ENCODE data around the gene NUDT12. TPM values are rescaled to one million over a fixed set of nuclear protein-coding genes. Genes with fewer than 3 reads are reported as not detected.
A peak's percentile ranks its signal among the peaks of the same experiment; 100 is the strongest.

The NUDT12 gene
- 10 to 100 TPM in 9 of 10 donors, 1 to 10 TPM in 1; 8.8 to 15.9 (median 13.3) TPM for polyA plus RNA-seq (ENCODE audit: insufficient read length in 10 of 10)
- long read RNA-seq, donor 1, partial matches to known transcripts: 0 of 2 reads
- long read RNA-seq, donor 1, other reads (novel, unspliced or antisense): 0 of 2 reads
- long read RNA-seq, donor 2, partial matches to known transcripts: 0 of 2 reads
- long read RNA-seq, donor 2, other reads (novel, unspliced or antisense): 0 of 2 reads
- long read RNA-seq, donor 3: 0 reads
- long read RNA-seq, donor 4, partial matches to known transcripts: 0 of 1 reads
- long read RNA-seq, donor 4, other reads (novel, unspliced or antisense): 0 of 1 reads
- long read RNA-seq, donor 5: 0 reads
- long read RNA-seq, donor 6, transcript NUDT12-201 (7 exons, 3,492 nt): major isoform, 5 of 7 reads
- long read RNA-seq, donor 6, partial matches to known transcripts: 0 of 7 reads
- long read RNA-seq, donor 6, other reads (novel, unspliced or antisense): 0 of 7 reads
- long read RNA-seq, donor 7, partial matches to known transcripts: 0 of 1 reads
- long read RNA-seq, donor 7, other reads (novel, unspliced or antisense): 0 of 1 reads
- long read RNA-seq, donor 8, partial matches to known transcripts: 0 of 1 reads
- long read RNA-seq, donor 8, other reads (novel, unspliced or antisense): 0 of 1 reads
- long read RNA-seq, donor 9: 0 reads

- DNase-seq: peak; percentile 78 to 96 (median 80)
These were observed at the start of gene NUDT12 for GRCh38 chr5:103562453-103563157. Gene NUDT12, minus strand, starts transcription at chr5:103562789. Its CDS starts 2,541 bp downstream, at chr5:103560248.

- DNase-seq: no peak
These were observed 44.8 kb upstream of the NUDT12 start for GRCh38 chr5:103607346-103607745.

DNA sequence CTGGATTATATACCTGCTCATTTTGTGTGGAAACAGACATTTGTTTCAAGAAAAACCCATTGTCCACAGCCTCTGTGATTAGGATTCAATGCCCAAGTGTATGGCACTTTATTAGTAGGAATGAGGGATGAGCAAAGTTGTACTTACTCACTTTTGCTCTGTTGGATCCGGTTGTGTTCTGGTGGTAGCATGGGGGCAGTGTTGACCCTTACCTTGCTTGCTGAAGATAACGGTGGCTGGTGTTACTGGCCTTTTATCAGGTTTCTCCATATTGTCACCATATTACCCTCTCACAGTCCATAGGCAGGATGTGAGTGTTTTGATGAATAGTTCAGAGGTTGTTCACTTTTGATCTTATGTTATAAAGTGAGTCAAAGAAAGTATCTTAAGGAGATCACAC, 42.7 kb upstream of the NUDT12 start:
- no peak for DNase-seq

- peak in 1 of 3 donors; percentile 9 for DNase-seq
These were observed 39.8 kb upstream of the NUDT12 start for GRCh38 chr5:103602438-103602837.

DNA sequence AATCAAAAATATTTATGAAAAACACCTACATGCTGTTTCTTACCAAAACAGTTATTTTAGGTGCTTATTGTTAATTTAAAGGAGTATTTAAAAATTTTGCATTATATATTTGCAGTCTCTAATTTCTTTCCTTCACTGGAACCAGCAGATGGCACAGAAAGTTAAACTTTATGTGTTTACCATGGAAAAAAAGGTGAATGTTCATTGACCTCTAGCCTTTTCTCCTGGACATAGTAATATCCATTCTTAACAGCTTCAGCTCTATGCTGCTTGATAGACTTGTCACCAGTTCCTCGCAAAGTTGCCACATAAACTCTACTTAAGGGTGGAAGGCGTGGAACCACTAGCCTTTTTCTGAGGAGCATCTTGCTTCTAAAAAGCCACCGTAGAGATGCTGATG, 38.7 kb upstream of the NUDT12 start:
- DNase-seq: no peak

DNA sequence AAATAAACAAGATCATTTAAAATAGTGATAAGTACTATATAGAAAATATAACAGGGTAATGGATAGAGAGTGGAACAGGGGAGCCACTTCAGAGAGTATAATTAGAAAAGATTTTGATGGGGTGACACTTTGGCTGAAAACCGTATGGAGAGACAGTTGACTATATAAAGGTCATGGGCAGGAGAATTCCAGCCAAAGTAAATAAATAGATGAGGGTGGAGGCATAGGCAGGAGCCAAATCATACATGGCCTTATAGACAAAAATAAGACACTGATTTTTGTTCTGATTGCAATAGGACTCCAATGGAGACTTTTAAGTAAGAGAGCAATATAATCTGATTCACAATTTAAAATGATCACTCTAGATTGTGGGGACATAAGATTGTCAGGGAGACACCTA, 37.5 kb upstream of the NUDT12 start:
- DNase-seq: no peak

- DNase-seq: peak in 1 of 3 donors; percentile 27
These were observed 36.5 kb upstream of the NUDT12 start for GRCh38 chr5:103598997-103599566.

GRCh38 chr5:103590221-103590620, 27.6 kb upstream of the NUDT12 start:
- DNase-seq: peak in 2 of 3 donors; percentile 8 to 11

DNA sequence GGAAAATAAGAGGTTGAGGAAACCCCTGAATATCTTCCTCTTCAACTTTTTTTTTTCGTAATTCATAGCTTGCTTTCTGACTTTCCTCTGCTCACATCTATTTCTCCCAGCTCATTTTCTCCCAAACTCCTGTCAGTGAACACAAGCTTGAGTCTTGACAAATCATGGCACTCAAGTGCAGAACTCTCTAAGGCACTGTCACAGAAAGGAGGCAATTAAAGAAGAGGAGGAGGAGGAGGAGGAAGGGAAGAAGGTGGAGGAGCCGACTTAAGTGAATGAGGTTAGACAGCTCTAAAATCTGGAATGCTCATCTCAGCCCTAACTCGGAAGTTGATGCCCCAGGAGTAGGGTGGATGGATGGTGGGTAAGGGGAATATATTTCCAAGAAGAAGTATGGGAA, 27.2 kb upstream of the NUDT12 start:
- no peak for DNase-seq

DNA sequence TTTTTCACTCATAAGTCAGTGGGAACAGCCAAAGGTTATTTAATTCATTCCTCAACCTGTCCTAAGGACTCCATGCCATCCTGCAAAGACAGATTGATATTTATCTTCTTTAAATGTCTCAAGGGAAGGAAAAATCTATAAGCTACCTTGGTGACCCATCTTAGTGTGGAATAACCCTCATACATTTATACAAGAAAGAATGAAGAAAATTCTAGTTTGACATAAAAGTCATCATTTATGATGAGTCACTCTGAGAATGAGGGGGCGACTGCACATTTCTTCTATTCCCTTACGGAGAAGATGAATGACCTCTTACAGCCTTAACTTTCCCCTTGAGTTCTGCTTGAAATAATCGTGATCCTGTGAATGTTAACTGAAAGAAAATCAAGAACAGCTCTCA, 26.8 kb upstream of the NUDT12 start:
- no peak for DNase-seq

- DNase-seq: peak in 2 of 3 donors; percentile 30 to 51
These were observed 24.7 kb upstream of the NUDT12 start for GRCh38 chr5:103587185-103587748.

DNA sequence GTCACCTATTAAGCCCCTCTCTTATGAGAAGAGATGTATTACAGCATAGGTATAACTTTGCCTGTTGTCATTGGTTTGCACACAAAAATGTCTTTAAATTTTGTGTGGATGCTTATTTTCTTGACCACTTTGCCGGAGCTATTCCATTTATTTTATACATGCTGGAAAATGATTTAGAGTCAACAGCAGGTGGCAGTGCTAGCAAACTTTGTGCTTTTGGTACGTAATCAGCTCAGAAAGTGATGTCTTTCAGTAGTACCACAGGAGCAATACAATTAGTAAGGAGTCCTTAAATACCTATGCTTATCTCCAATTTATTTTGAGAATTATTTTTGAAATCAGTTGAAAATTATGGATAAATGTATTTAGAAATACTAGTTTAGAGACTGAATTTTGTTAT, 19.8 kb upstream of the NUDT12 start:
- peak; percentile 22 to 56 (median 38) for DNase-seq

DNA sequence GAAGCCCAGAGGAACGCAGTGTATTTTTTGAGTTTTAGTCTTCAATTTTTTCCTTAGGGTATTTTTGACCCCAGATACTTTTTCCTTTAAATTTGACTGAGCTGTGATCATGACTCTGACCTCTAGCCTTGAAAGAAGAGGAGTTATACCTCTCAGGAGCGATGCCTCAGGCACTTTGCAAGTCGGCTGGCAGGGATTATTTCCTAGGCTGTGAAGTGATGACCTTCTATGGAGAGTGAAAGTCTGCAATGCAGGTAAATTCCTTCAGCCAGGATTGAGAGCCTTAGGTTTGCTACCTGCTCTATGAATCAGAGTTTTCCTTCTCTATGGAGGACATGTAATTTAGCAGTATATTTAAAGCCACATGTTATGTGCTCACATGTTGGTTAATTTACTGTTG, 10.8 kb upstream of the NUDT12 start:
- no peak for DNase-seq

DNA sequence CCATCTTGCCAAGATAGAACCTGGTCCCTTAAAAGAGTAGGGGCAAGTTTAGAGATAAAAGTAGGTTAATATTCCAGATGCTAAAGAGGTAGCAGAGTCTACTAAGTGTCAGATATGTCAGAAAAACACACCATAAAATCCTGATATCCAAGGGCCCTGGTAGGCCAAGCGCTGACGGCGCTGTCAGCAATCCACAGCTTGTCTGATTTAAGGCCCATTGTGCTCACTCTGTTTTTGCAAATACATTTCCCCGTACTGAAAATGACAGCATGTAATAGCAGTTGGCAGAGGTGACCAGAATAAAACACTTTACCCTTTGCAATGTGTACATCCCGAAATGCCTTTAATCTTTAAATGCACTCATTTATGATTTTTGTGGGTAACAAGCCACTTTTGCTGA, 9.9 kb upstream of the NUDT12 start:
- DNase-seq: no peak

DNA sequence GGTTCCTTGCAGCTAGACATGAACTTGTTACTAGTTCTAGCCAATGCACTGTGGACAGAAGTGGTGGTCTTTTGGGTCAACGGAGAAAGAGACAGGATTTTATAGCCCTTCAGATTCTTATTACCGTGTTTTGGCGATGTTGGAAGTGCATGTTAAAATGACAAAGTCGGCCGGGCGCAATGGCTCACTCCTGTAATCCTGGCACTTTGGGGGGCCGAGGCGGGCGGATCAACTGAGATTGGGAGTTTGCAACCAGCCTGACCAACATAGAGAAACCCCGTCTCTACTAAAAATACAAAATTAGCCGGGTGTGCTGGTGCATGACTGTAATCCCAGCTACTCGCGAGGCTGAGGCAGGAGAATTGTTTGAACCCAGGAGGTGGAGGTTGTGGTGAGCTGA, 9.1 kb upstream of the NUDT12 start:
- no peak for DNase-seq

- DNase-seq: no peak
These were observed 6.9 kb upstream of the NUDT12 start for GRCh38 chr5:103569313-103570060.

- DNase-seq: no peak
These were observed 3.1 kb upstream of the NUDT12 start for GRCh38 chr5:103565719-103566118.

DNA sequence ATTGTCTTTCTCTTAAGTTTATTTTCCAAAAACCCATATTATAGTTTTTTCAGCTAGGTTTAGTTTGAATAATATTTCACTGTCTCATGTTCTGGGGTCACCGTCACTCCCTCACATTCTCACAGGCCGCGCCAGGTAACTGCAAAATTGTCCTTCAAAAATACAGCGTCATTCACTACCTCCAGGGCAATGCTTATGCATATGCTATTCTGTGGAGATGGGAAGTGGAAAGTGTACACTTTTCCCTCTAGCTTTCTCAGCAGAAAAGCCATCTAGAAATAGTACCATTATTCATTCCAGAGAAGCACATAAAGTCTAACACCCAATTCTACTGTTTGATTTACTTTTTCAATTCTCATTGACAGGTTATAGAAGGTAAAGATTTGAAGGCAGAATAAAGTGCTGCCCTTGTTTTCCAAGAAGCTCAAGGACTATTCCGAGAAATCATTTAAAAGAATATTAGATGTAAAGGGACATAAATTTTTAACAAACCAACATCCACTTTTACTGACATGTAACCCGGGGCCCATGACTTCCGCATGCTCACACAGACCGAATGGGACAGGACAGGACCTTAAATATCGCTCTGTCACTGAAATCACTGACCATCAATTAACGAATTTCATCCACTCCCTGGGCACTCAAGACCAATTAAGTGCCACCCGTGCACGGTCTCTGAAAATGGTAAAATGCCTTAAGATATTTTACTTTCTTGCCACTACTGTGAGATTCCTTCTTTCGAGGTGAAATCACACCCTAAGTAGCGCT, 720 bp downstream of the NUDT12 start:
- peak in 1 of 3 donors; percentile 4 for DNase-seq

DNA sequence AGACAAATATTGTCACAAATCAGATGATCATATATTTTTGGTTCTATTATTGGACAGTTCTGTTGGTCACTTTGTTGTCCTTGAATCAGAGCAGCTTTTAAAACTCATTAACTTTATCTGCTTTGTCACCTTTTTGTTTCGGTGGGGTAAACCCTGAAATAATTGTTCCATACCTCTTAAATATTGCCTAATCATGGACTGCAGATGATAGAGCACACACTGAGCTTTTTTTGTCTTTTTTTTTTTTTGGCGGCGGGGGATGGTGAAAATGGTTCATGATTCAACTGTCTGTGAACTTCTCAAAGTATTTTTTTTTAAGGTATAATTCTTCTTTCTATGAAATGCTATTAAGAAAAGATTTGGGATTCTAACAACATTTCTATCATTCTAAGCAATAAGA, 1.8 kb downstream of the NUDT12 start:
- no peak for DNase-seq

DNA sequence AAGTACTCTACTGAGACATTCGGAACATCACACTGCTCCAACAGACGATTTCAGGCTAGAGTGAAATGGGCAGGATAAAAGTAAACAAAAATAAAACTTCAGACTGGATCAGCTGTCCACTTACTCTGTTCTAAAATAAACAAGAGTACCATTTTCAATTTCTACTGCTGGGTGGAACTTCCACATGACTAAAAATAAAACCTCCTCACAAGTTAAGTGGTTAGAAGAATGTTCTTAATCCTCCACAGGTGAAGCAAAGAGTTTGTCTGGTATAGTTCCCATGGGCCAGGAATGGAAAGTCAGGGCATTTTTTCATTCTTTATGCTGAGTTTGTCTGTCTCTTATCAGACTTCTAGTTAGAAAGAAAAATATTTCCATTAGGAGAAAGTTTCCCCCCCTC, 15.7 kb downstream of the NUDT12 start:
- no peak for DNase-seq

Data from muscle of back (tissue), 13 donors.